GM23248 (cell line): ENCODE measurements around the gene TRAF7. TPM values are rescaled to one million over a fixed set of nuclear protein-coding genes. Genes with fewer than 3 reads are reported as not detected.

Experiments
- DNase-seq: peaks from one replicate; pipeline ENCODE4 v3.0.0-alpha.2; 2015
- H2AFZ ChIP-seq: fragments of 200-600 bp; sonication (generic); 2 replicates; pipeline ENCODE4 v1.6.1; 2016; ENCODE audit warnings: antibody characterized with exemption
- H3F3A ChIP-seq: fragments of 200-600 bp; sonication (generic); 2 replicates; pipeline ENCODE4 v1.6.1; 2016; ENCODE audit warnings: mild to moderate bottlenecking, antibody characterized with exemption, mixed run types; ENCODE audit not compliant: insufficient read depth
- H3K27ac ChIP-seq: fragments of 200-600 bp; sonication (generic); 2 replicates; pipeline ENCODE4 v1.5.1; 2016; ENCODE audit warnings: mild to moderate bottlenecking
- H3K27me3 ChIP-seq: fragments of 200-600 bp; sonication (generic); replicated peaks from 2 replicates; pipeline ENCODE4 v1.6.1; 2016; ENCODE audit warnings: mild to moderate bottlenecking; ENCODE audit not compliant: insufficient read depth
- H3K36me3 ChIP-seq: fragments of 200-600 bp; sonication (generic); 2 replicates; pipeline ENCODE4 v1.6.1; 2016; ENCODE audit warnings: low read depth, mild to moderate bottlenecking
- H3K4me1 ChIP-seq: fragments of 200-600 bp; sonication (generic); 2 replicates; pipeline ENCODE4 v1.6.1; 2016; ENCODE audit warnings: mild to moderate bottlenecking; ENCODE audit not compliant: insufficient read depth
- H3K4me2 ChIP-seq: fragments of 200-600 bp; sonication (generic); one replicate; pipeline ENCODE4 v1.6.1; 2016; ENCODE audit warnings: mild to moderate bottlenecking; ENCODE audit not compliant: unreplicated experiment
- H3K4me3 ChIP-seq: fragments of 200-600 bp; sonication (generic); 2 replicates; pipeline ENCODE4 v1.5.1; 2016; ENCODE audit warnings: mild to moderate bottlenecking
- H3K79me2 ChIP-seq: fragments of 200-600 bp; sonication (generic); 2 replicates; pipeline ENCODE4 v1.6.1; 2016; ENCODE audit warnings: mild to moderate bottlenecking; ENCODE audit not compliant: insufficient read depth
- H3K9ac ChIP-seq: fragments of 200-600 bp; sonication (generic); 2 replicates; pipeline ENCODE4 v1.6.1; 2016; ENCODE audit warnings: mild to moderate bottlenecking
- H3K9me2 ChIP-seq: fragments of 200-600 bp; sonication (generic); 2 replicates; pipeline ENCODE4 v1.6.1; 2016; ENCODE audit warnings: mixed run types, mild to moderate bottlenecking, moderate library complexity; ENCODE audit not compliant: insufficient read depth
- H3K9me3 ChIP-seq: fragments of 200-600 bp; sonication (generic); one replicate; pipeline ENCODE4 v1.6.1; 2017; ENCODE audit warnings: low read depth
- H4K20me1 ChIP-seq: fragments of 200-600 bp; sonication (generic); 2 replicates; pipeline ENCODE4 v1.6.0; 2016; ENCODE audit not compliant: insufficient read depth
- EZH2 ChIP-seq: fragments of 200-600 bp; sonication (generic); IDR thresholded peaks from 2 replicates; pipeline ENCODE4 v1.6.1; 2018; ENCODE audit warnings: antibody characterized with exemption, mild to moderate bottlenecking; ENCODE audit not compliant: insufficient read depth, poor library complexity, severe bottlenecking
- EZH2phosphoT487 ChIP-seq: fragments of 200-600 bp; sonication (generic); IDR thresholded peaks from 2 replicates; pipeline ENCODE4 v1.6.1; 2018; ENCODE audit warnings: antibody characterized with exemption, moderate library complexity, mild to moderate bottlenecking, low read depth; ENCODE audit not compliant: insufficient read depth
- WGBS, 2 experiments: methylation state at CpG; one replicate each; pipeline ENCODE4 v1.1.6; 2015 to 2017; ENCODE audit warnings: low lambda C conversion rate in 2 of 2, low coverage in 1 of 2; ENCODE audit errors: missing lambda C conversion rate in 2 of 2; 5-methylcytosine and 5-hydroxymethylcytosine counted together
- in situ Hi-C: fragments of 300-500 bp; cut with MboI; formaldehyde crosslinking; loops from 2 replicates; pipeline ENCODE4 v1.15.0; 2020
- microRNA counts: library from miRNA; unstranded; fragments of <30 nt; microRNA quantifications from one replicate; lab custom pipeline; 2016
- microRNA-seq: library from miRNA; unstranded; fragments of <30 nt; microRNA quantifications from one replicate; pipeline ENCODE4, GENCODE V29; 2016; ENCODE audit warnings: borderline number of aligned reads
- polyA plus RNA-seq: library from polyadenylated mRNA; unstranded; fragments of >200 nt; fragmentation: Nextera tagmentation; extraction: Ambion mirVana; gene quantifications from 2 replicates; pipeline ENCODE4 v1.2.1, GENCODE V29; 2016
- small RNA-seq: library from RNA; depleted of rRNA; stranded (forward); fragments of <200 nt; gene quantifications from one replicate; pipeline ENCODE3, GENCODE V24; 2014; ENCODE audit warnings: low read depth, low replicate concordance
- total RNA-seq: library from RNA; depleted of rRNA; stranded (reverse); fragments of >200 nt; shearing (Covaris generic); gene quantifications from 2 replicates; pipeline ENCODE4 v1.2.3, GENCODE V29; 2014; rRNA removed

TRAF7 gene
- total and polyA plus RNA-seq, 2 experiments from 2014 or later = 29.3 to 72.7 TPM

DNA sequence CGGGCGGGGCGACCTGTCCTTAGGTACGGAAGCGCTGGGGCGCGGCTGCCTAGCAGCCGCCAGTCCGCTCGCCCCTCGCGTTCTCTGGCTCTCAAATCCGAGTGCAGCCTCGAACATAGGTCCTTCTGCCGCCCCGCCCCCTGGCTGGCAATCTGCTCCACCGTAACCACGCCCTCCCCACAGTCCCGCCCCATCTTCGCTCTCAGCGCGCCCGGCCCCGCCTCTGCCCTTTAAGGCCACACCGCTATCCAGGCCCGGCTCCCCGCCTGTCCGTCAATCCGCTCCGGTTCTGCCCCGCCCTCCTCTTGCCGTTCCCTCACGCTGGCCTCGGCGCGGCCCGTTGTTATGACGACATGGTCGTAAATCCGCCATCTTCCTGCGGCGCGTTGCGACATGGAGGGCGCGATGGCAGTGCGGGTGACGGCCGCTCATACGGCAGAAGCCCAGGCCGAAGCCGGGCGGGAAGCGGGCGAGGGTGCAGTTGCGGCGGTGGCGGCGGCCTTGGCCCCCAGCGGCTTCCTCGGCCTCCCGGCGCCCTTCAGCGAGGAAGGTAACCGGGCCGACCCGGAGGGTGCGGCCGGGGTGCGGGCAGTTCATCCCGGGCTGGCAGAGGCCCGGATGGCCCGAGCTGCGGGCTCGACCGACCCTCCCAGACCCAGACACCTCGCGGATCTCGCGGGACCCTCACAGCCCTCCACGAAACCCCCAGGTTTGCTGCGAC is 67.8 kb downstream of the TRAF7 start, which contains the start of gene E4F1:
TSS of gene E4F1 (plus strand) at position 371 of the 721 bp plus-strand sequence. CDS start at position 394, 23 bp downstream.
- Histone ChIP-seq H3F3A (no peaks in the 10 kb centered on the region), H3K27me3 (no peaks in the 10 kb centered on the region), H3K79me2 (peaks cover 47% of the 10 kb centered on the region), H4K20me1 (no peaks in the 10 kb centered on the region), H3K9me2 (no peaks in the 10 kb centered on the region), H3K4me3 (peak within 1 kb of the TSS; percentile 83), H3K27ac (peak within 1 kb of the TSS; percentile 51), H3K4me2 (peak within 1 kb of the TSS; percentile 90), H3K36me3 (no peaks in the 10 kb centered on the region), H3K4me1 (peaks cover 19% of the 10 kb centered on the region), H2AFZ (peak within 1 kb of the TSS; percentile 90), H3K9me3 (no peaks in the 10 kb centered on the region), H3K9ac (peak within 1 kb of the TSS; percentile 89)
- TF ChIP-seq EZH2 = no peak
- no peak for TF ChIP-seq EZH2phosphoT487
- WGBS, 2 experiments = 0 to 1% methylated on average over 60 to 76 of the region's 82 CpGs
- peak; percentile 100 for DNase-seq
- in situ Hi-C loops = no loop called here

DNA sequence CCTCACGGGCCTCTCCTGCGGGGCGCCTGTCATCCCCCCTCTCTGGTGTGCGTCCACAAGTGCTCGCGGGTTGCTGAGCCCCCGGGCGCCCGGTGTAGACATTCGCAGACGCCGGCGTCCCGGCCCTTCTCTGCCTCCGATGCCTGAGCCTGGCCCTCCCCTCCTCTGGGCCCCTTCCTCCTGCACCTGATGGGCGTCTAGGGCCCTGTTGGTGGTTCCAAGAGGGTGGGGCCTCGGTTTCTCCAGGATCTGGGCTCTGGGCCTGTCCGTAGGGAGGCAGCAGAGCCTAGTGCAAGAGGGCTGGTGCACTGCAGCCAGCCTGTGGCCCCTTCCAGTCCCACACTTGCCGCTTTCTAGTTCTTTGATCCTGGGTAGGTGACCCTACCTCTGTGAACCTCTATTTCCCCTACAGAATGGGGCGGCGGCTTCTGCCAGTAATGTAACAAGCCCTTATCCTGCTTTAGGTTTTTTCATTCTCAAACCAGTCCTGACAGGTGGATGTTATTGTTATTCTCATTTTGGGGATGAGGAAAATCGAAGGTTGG is 68.4 kb downstream of the TRAF7 start:
- no peak for TF ChIP-seq EZH2
- no peak for TF ChIP-seq EZH2phosphoT487
- Histone ChIP-seq H3K4me3 (peak overlapping the region; percentile 83), H3K36me3 (no peaks in the 10 kb centered on the region), H3K27me3 (no peaks in the 10 kb centered on the region), H4K20me1 (no peaks in the 10 kb centered on the region), H3K4me1 (peaks cover 19% of the 10 kb centered on the region), H3K9me3 (no peaks in the 10 kb centered on the region), H2AFZ (peak overlapping the region; percentile 72), H3K27ac (peak overlapping the region; percentile 51), H3K79me2 (peaks cover 54% of the 10 kb centered on the region), H3F3A (no peaks in the 10 kb centered on the region), H3K9me2 (no peaks in the 10 kb centered on the region), H3K4me2 (peak overlapping the region; percentile 90), H3K9ac (peak overlapping the region; percentile 89)
- 7 to 8% methylated on average over 22 of the region's 22 CpGs for WGBS, 2 experiments
- in situ Hi-C loops = no loop called here
- peak; percentile 74 for DNase-seq

DNA sequence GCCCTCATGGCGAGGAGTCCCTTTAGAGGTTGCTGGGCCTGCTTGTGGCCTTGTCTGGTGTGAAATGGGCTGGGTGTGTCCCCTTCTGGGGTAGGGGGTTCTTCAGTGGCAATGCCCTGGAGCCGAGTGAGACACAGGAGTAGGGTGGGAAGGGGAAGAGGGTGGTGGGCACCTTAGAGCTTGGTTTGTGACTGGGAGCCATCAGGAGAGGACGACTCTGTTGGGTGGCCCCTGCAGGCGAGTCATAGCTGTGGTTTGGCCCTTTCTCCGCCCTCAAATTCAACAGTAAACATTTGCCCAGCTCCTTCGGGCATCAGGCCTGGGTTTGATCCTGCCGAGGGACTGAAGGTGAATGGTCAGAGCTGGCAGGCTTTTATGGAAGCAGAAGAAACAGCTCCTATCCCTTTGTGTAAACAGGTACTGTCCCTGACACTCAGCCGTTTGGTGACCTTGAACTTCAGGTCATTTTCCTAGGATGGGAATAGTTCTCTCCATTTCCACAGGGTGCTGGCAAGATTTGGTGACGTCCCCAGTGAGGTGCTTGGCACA is 70.7 kb downstream of the TRAF7 start:
- Histone ChIP-seq H3K4me2 (no peak overlapping the region), H3K9me3 (no peaks in the 10 kb centered on the region), H4K20me1 (no peaks in the 10 kb centered on the region), H3K36me3 (no peaks in the 10 kb centered on the region; the same call in 1 of the 2 replicates), H3K27ac (no peak overlapping the region), H3K9ac (no peak overlapping the region), H3F3A (no peaks in the 10 kb centered on the region), H3K27me3 (no peaks in the 10 kb centered on the region), H3K9me2 (no peaks in the 10 kb centered on the region), H3K4me3 (no peak overlapping the region), H3K4me1 (peaks cover 19% of the 10 kb centered on the region), H3K79me2 (peaks cover 56% of the 10 kb centered on the region), H2AFZ (no peak overlapping the region)
- 77 to 78% methylated on average over 9 of the region's 9 CpGs for WGBS, 2 experiments
- no peak for TF ChIP-seq EZH2
- TF ChIP-seq EZH2phosphoT487 = no peak
- in situ Hi-C loops = no loop called here
- no peak for DNase-seq

DNA sequence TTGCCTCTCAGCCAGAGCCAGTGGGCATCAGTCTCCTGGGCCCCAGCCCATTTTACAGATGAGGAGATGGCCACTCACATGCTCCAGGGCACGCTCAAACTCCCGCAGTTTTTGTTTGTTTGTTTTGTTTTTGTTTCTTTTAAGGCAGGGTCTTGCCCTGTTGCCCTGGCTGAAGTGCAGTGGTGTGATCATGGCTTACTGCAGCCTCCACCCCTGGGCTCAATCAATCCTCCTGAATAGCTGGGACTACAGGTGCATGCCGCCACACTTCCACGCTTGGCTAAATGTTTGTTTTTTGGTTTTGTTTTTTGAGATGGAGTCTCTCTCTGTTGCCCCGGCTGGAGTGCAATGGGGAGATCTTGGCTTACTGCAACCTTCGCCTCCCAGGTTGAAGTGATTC is 71.3 kb downstream of the TRAF7 start:
- no peaks in the 10 kb centered on the region for H3K9me3 ChIP-seq
- no peak overlapping the region for H3K4me3 ChIP-seq
- H3K27me3 ChIP-seq = no peaks in the 10 kb centered on the region
- no peak overlapping the region for H3K27ac ChIP-seq
- H3K4me1 ChIP-seq = peaks cover 19% of the 10 kb centered on the region
- peaks cover 56% of the 10 kb centered on the region for H3K79me2 ChIP-seq
- H3K9ac ChIP-seq = no peak overlapping the region
- in situ Hi-C loops = no loop called here
- no peak overlapping the region for H2AFZ ChIP-seq
- H3K4me2 ChIP-seq = no peak overlapping the region
- no peak for TF ChIP-seq EZH2phosphoT487
- TF ChIP-seq EZH2 = no peak
- DNase-seq = no peak
- 94 to 98% methylated on average over 6 of the region's 6 CpGs for WGBS, 2 experiments
- no peaks in the 10 kb centered on the region for H3K9me2 ChIP-seq
- H3F3A ChIP-seq = no peaks in the 10 kb centered on the region
- no peaks in the 10 kb centered on the region for H4K20me1 ChIP-seq
- no peaks in the 10 kb centered on the region; the same call in 1 of the 2 replicates for H3K36me3 ChIP-seq

MicroRNAs encoded within 50 kb of the gene (microRNA counts, 767-probe panel; counts per million panel counts)
- microRNA hsa-miR-3180 (lab: Ali Mortazavi, UCI) = 447 counts per million, percentile 86 among the panel's probes with 10 or more counts
- 447 counts per million, percentile 86 among the panel's probes with 10 or more counts for microRNA hsa-miR-4516 (lab: Ali Mortazavi, UCI)

Small RNA genes lying within 50 kb of the gene (microRNA-seq; reads per million reads assigned to microRNA genes)
- gene MIR3180-5 (not detected), gene MIR4516 (not detected), gene MIR6511B1 (not detected)

Small RNA genes lying within 50 kb of the gene (small RNA-seq; reads per million reads assigned to genes)
- not detected for gene MIR3180-5
- gene MIR4516 = not detected
- gene RF00019 = not detected
- not detected for gene SNORD60

Other genes starting within 250 kb of the TRAF7 start
- not detected in 2 replicates for gene HS3ST6, start 237.4 kb upstream of the TRAF7 start, total RNA-seq
- gene HS3ST6, start 237.4 kb upstream of the TRAF7 start, polyA plus RNA-seq = not detected in 2 replicates
- gene MSRB1, start 212.6 kb upstream of the TRAF7 start, total RNA-seq = 13.9 and 14.1 TPM in 2 replicates
- 26.9 and 27.4 TPM in 2 replicates for gene MSRB1, start 212.6 kb upstream of the TRAF7 start, polyA plus RNA-seq
- not detected in 2 replicates for gene RPL3L, start 201.1 kb upstream of the TRAF7 start, total RNA-seq
- gene RPL3L, start 201.1 kb upstream of the TRAF7 start, polyA plus RNA-seq = not detected in 2 replicates
- 136 and 220 TPM in 2 replicates for gene NDUFB10, start 196.2 kb upstream of the TRAF7 start, total RNA-seq
- gene NDUFB10, start 196.2 kb upstream of the TRAF7 start, polyA plus RNA-seq = 266 and 279 TPM in 2 replicates
- gene RPS2, start 191.0 kb upstream of the TRAF7 start, total RNA-seq = 1,339 and 1,536 TPM in 2 replicates
- gene RPS2, start 191.0 kb upstream of the TRAF7 start, polyA plus RNA-seq = 1,060 and 1,077 TPM in 2 replicates
- gene RNF151, start 188.9 kb upstream of the TRAF7 start, total RNA-seq = not detected in 2 replicates
- gene RNF151, start 188.9 kb upstream of the TRAF7 start, polyA plus RNA-seq = 0.25 TPM in 1 of 2 replicates, not detected in the other
- gene TBL3, start 183.7 kb upstream of the TRAF7 start, total RNA-seq = 43.7 and 68.5 TPM in 2 replicates
- 46.8 and 52.0 TPM in 2 replicates for gene TBL3, start 183.7 kb upstream of the TRAF7 start, polyA plus RNA-seq
- gene NOXO1, start 174.3 kb upstream of the TRAF7 start, total RNA-seq = not detected in 2 replicates
- gene NOXO1, start 174.3 kb upstream of the TRAF7 start, polyA plus RNA-seq = 0.23 TPM in 1 of 2 replicates, not detected in the other
- 16.4 and 26.4 TPM in 2 replicates for gene GFER, start 171.6 kb upstream of the TRAF7 start, total RNA-seq
- 31.0 and 31.6 TPM in 2 replicates for gene GFER, start 171.6 kb upstream of the TRAF7 start, polyA plus RNA-seq
- 0.22 and 0.76 TPM in 2 replicates for gene SYNGR3, start 165.8 kb upstream of the TRAF7 start, total RNA-seq
- gene SYNGR3, start 165.8 kb upstream of the TRAF7 start, polyA plus RNA-seq = 0.72 and 1.3 TPM in 2 replicates
- gene ZNF598, start 146.0 kb upstream of the TRAF7 start, total RNA-seq = 21.2 and 23.4 TPM in 2 replicates
- gene ZNF598, start 146.0 kb upstream of the TRAF7 start, polyA plus RNA-seq = 12.2 and 14.1 TPM in 2 replicates
- gene NPW, start 136.0 kb upstream of the TRAF7 start, total RNA-seq = not detected in 2 replicates
- 2.1 and 3.0 TPM in 2 replicates for gene NPW, start 136.0 kb upstream of the TRAF7 start, polyA plus RNA-seq
- 27.3 and 39.7 TPM in 2 replicates for gene NHERF2, start 128.9 kb upstream of the TRAF7 start, total RNA-seq
- gene NHERF2, start 128.9 kb upstream of the TRAF7 start, polyA plus RNA-seq = 29.0 and 45.1 TPM in 2 replicates
- gene NTHL1, start 107.9 kb upstream of the TRAF7 start, total RNA-seq = 19.9 and 22.8 TPM in 2 replicates
- gene NTHL1, start 107.9 kb upstream of the TRAF7 start, polyA plus RNA-seq = 20.3 and 21.2 TPM in 2 replicates
- 53.7 and 84.6 TPM in 2 replicates for gene TSC2, start 107.8 kb upstream of the TRAF7 start, total RNA-seq
- gene TSC2, start 107.8 kb upstream of the TRAF7 start, polyA plus RNA-seq = 43.3 and 52.2 TPM in 2 replicates
- 200 and 201 TPM in 2 replicates for gene PKD1, start 19.9 kb upstream of the TRAF7 start, total RNA-seq
- 43.7 and 48.4 TPM in 2 replicates for gene PKD1, start 19.9 kb upstream of the TRAF7 start, polyA plus RNA-seq
- not detected in 2 replicates for gene RAB26, start 7.2 kb upstream of the TRAF7 start, total RNA-seq
- gene RAB26, start 7.2 kb upstream of the TRAF7 start, polyA plus RNA-seq = 0.30 and 0.71 TPM in 2 replicates
- under 0.01 TPM in 1 of 2 replicates, not detected in the other for gene CASKIN1, start 40.8 kb downstream of the TRAF7 start, total RNA-seq
- gene CASKIN1, start 40.8 kb downstream of the TRAF7 start, polyA plus RNA-seq = not detected in 2 replicates
- gene MLST8, start 49.7 kb downstream of the TRAF7 start, total RNA-seq = 58.6 and 62.9 TPM in 2 replicates
- 46.5 and 54.6 TPM in 2 replicates for gene MLST8, start 49.7 kb downstream of the TRAF7 start, polyA plus RNA-seq
- gene BRICD5, start 55.1 kb downstream of the TRAF7 start, total RNA-seq = 2.1 and 2.9 TPM in 2 replicates
- 0.22 and 0.56 TPM in 2 replicates for gene BRICD5, start 55.1 kb downstream of the TRAF7 start, polyA plus RNA-seq
- 21.4 and 25.5 TPM in 2 replicates for gene PGP, start 59.1 kb downstream of the TRAF7 start, total RNA-seq
- 10.1 TPM in 2 replicates for gene PGP, start 59.1 kb downstream of the TRAF7 start, polyA plus RNA-seq
- gene E4F1, start 67.8 kb downstream of the TRAF7 start, total RNA-seq = 32.7 and 41.5 TPM in 2 replicates
- 13.5 and 15.5 TPM in 2 replicates for gene E4F1, start 67.8 kb downstream of the TRAF7 start, polyA plus RNA-seq
- 0.13 TPM in 1 of 2 replicates, not detected in the other for gene DNASE1L2, start 80.7 kb downstream of the TRAF7 start, total RNA-seq
- gene DNASE1L2, start 80.7 kb downstream of the TRAF7 start, polyA plus RNA-seq = 0.80 and 0.89 TPM in 2 replicates
- 53.2 and 92.0 TPM in 2 replicates for gene ECI1, start 95.8 kb downstream of the TRAF7 start, total RNA-seq
- 106 and 116 TPM in 2 replicates for gene ECI1, start 95.8 kb downstream of the TRAF7 start, polyA plus RNA-seq
- 104 and 115 TPM in 2 replicates for gene RNPS1, start 112.3 kb downstream of the TRAF7 start, total RNA-seq
- gene RNPS1, start 112.3 kb downstream of the TRAF7 start, polyA plus RNA-seq = 176 and 181 TPM in 2 replicates
- gene ABCA3, start 184.9 kb downstream of the TRAF7 start, total RNA-seq = 0.76 and 2.1 TPM in 2 replicates
- 0.47 and 0.64 TPM in 2 replicates for gene ABCA3, start 184.9 kb downstream of the TRAF7 start, polyA plus RNA-seq